ENCODE results near the gene POLE2. TPM values are rescaled to one million over a fixed set of nuclear protein-coding genes. Genes with fewer than 3 reads are reported as not detected.
A peak's percentile ranks its signal among the peaks of the same experiment; 100 is the strongest.

POLE2 gene
- total and polyA plus RNA-seq, 2 of the 13 experiments (the other 11 are each of a cell fraction or from before 2014, with no cell fraction given): 16.6 to 37.0 TPM

DNA sequence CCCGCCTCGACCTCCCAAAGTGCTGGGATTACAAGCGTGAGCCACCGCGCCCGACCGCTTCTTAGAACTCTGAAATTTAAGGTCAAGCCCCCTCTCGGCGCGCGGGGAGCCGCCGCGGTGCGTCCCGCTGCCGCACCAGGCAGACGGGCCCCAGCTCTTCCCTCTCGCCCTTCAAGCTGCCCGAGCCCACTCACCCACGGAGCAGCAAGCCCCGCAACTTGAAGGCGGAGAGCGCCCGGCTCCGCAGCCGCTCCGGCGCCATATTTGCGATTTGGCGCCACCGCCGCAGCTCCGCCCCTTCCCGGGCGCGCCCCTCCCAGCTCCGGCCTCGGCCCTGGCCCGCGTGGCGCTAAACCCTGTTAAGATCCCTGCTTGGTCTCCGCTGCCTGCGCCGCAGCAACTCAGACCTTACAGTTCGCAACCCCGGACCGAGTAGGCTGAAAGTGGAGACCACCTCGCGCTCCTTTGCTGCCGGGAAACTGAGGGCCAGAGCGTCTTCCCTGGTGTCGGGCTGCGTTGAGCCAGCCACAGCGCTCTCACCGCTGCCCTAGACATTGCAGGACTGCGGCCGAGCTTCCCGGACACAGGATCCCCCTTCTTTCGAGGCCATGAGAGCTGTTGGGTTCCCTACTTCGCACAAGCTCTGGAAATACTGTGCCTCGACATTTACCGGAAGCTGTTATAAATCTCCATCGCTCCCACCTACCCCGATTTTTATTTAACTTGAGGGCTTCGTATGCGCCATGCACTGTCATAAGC, at the start of gene POLE2 (continued):
- TF ChIP-seq, protein P1, sequence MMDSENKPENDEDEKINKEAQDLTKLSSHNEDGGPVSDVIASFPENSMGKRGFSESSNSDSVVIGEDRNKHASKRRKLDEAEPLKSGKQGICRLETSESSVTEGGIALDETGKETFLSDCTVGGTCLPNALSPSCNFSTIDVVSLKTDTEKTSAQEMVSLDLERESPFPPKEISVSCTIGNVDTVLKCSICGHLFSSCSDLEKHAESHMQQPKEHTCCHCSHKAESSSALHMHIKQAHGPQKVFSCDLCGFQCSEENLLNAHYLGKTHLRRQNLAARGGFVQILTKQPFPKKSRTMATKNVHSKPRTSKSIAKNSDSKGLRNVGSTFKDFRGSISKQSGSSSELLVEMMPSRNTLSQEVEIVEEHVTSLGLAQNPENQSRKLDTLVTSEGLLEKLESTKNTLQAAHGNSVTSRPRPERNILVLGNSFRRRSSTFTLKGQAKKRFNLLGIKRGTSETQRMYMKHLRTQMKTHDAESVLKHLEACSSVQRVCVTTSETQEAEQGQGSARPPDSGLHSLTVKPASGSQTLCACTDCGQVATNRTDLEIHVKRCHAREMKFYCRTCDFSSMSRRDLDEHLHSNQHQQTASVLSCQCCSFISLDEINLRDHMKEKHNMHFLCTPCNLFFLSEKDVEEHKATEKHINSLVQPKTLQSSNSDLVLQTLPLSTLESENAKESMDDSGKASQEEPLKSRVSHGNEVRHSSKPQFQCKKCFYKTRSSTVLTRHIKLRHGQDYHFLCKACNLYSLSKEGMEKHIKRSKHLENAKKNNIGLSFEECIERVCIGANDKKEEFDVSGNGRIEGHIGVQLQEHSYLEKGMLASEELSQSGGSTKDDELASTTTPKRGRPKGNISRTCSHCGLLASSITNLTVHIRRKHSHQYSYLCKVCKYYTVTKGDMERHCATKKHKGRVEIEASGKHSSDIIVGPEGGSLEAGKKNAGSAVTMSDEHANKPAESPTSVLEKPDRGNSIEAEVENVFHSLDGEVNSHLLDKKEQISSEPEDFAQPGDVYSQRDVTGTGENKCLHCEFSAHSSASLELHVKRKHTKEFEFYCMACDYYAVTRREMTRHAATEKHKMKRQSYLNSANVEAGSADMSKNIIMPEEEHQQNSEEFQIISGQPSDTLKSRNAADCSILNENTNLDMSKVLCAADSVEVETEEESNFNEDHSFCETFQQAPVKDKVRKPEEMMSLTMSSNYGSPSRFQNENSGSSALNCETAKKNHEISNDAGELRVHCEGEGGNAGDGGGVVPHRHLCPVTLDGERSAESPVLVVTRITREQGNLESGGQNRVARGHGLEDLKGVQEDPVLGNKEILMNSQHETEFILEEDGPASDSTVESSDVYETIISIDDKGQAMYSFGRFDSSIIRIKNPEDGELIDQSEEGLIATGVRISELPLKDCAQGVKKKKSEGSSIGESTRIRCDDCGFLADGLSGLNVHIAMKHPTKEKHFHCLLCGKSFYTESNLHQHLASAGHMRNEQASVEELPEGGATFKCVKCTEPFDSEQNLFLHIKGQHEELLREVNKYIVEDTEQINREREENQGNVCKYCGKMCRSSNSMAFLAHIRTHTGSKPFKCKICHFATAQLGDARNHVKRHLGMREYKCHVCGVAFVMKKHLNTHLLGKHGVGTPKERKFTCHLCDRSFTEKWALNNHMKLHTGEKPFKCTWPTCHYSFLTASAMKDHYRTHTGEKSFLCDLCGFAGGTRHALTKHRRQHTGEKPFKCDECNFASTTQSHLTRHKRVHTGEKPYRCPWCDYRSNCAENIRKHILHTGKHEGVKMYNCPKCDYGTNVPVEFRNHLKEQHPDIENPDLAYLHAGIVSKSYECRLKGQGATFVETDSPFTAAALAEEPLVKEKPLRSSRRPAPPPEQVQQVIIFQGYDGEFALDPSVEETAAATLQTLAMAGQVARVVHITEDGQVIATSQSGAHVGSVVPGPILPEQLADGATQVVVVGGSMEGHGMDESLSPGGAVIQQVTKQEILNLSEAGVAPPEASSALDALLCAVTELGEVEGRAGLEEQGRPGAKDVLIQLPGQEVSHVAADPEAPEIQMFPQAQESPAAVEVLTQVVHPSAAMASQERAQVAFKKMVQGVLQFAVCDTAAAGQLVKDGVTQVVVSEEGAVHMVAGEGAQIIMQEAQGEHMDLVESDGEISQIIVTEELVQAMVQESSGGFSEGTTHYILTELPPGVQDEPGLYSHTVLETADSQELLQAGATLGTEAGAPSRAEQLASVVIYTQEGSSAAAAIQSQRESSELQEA (CRISPR knock-in tag; IDR thresholded peaks at IDR 0.05; ENCODE audit: not compliant biosample characterization): peak; percentile 91
- TF ChIP-seq, protein P2, sequence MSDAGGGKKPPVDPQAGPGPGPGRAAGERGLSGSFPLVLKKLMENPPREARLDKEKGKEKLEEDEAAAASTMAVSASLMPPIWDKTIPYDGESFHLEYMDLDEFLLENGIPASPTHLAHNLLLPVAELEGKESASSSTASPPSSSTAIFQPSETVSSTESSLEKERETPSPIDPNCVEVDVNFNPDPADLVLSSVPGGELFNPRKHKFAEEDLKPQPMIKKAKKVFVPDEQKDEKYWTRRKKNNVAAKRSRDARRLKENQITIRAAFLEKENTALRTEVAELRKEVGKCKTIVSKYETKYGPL (CRISPR knock-in tag; IDR thresholded peaks at IDR 0.05): no peak
- TF ChIP-seq, protein P3, sequence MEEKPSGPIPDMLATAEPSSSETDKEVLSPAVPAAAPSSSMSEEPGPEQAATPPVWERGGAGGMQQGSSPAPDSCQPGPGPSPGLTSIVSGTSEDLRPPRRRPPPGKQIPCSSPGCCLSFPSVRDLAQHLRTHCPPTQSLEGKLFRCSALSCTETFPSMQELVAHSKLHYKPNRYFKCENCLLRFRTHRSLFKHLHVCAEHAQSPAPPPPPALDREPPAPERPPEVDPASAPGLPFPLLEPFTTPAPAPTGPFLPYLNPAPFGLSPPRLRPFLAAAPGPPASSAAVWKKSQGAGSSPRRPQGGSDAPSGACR (CRISPR knock-in tag; IDR thresholded peaks at IDR 0.05): 0 out of 2 replicates have a peak, but pooled peaks have one; percentile 32
- TF ChIP-seq PAF1 (CRISPR knock-in tag; IDR thresholded peaks at IDR 0.05) (no peak), ZBTB20 (CRISPR knock-in tag; IDR thresholded peaks at IDR 0.05; ENCODE audit: borderline replicate concordance, low read depth) (no peak), DPF2 (CRISPR knock-in tag; IDR thresholded peaks at IDR 0.05; ENCODE audit: borderline replicate concordance, low read depth) (no peak), POLR2AphosphoS2 (IDR thresholded peaks at IDR 0.05; ENCODE audit: low read depth, low read length) (no peak), KLF16 (CRISPR knock-in tag; IDR thresholded peaks at IDR 0.05) (peak in 1 of 2 experiments; percentile 78; a peak in 3 of 4 replicates)
- TF ChIP-seq, protein P4, sequence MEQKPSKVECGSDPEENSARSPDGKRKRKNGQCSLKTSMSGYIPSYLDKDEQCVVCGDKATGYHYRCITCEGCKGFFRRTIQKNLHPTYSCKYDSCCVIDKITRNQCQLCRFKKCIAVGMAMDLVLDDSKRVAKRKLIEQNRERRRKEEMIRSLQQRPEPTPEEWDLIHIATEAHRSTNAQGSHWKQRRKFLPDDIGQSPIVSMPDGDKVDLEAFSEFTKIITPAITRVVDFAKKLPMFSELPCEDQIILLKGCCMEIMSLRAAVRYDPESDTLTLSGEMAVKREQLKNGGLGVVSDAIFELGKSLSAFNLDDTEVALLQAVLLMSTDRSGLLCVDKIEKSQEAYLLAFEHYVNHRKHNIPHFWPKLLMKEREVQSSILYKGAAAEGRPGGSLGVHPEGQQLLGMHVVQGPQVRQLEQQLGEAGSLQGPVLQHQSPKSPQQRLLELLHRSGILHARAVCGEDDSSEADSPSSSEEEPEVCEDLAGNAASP (CRISPR knock-in tag; IDR thresholded peaks at IDR 0.05; ENCODE audit: borderline replicate concordance): no peak
- TF ChIP-seq, protein P5, sequence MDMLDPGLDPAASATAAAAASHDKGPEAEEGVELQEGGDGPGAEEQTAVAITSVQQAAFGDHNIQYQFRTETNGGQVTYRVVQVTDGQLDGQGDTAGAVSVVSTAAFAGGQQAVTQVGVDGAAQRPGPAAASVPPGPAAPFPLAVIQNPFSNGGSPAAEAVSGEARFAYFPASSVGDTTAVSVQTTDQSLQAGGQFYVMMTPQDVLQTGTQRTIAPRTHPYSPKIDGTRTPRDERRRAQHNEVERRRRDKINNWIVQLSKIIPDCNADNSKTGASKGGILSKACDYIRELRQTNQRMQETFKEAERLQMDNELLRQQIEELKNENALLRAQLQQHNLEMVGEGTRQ (IDR thresholded peaks at IDR 0.05; ENCODE audit: low read depth, low read length): no peak
- TF ChIP-seq, protein P5 (CRISPR knock-in tag; IDR thresholded peaks at IDR 0.05; ENCODE audit: borderline replicate concordance): peak; percentile 59; the same call in 1 of the 2 replicates
- TF ChIP-seq, protein P6, sequence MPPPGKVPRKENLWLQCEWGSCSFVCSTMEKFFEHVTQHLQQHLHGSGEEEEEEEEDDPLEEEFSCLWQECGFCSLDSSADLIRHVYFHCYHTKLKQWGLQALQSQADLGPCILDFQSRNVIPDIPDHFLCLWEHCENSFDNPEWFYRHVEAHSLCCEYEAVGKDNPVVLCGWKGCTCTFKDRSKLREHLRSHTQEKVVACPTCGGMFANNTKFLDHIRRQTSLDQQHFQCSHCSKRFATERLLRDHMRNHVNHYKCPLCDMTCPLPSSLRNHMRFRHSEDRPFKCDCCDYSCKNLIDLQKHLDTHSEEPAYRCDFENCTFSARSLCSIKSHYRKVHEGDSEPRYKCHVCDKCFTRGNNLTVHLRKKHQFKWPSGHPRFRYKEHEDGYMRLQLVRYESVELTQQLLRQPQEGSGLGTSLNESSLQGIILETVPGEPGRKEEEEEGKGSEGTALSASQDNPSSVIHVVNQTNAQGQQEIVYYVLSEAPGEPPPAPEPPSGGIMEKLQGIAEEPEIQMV (CRISPR knock-in tag; IDR thresholded peaks at IDR 0.05; ENCODE audit: low read depth): peak; percentile 88
